Measurements from ENCODE around the gene FRMD4B.

Gene FRMD4B

GRCh38 chr3:69300296-69300695 is 85.6 kb downstream of the FRMD4B start:
- Histone ChIP-seq H3K27ac (no peak overlapping the region), H3K9me3 (no peaks in the 10 kb centered on the region), H3K4me3 (ENCODE audit: low read depth in 1 of 2, low read length in 1 of 2) (no peak overlapping the region), H3K36me3 (peaks cover 67% of the 10 kb centered on the region), H3K4me1 (ENCODE audit: control insufficient read depth in 1 of 2, insufficient read depth in 1 of 2, low read depth in 1 of 2, low read length in 1 of 2) (no peaks in the 10 kb centered on the region), H3K27me3 (no peaks in the 10 kb centered on the region)
- TF ChIP-seq CTCF (IDR thresholded peaks at IDR 0.05), result no peak

GRCh38 chr3:69299344-69299743 is 86.5 kb downstream of the FRMD4B start:
- Histone ChIP-seq H3K27me3 (no peaks in the 10 kb centered on the region), H3K27ac (no peak overlapping the region), H3K9me3 (no peaks in the 10 kb centered on the region), H3K36me3 (peaks cover 77% of the 10 kb centered on the region), H3K4me3 (ENCODE audit: low read depth in 1 of 2, low read length in 1 of 2) (no peak overlapping the region), H3K4me1 (ENCODE audit: control insufficient read depth in 1 of 2, insufficient read depth in 1 of 2, low read depth in 1 of 2, low read length in 1 of 2) (no peaks in the 10 kb centered on the region)
- no peak for TF ChIP-seq CTCF (IDR thresholded peaks at IDR 0.05)

GRCh38 chr3:69297501-69297900 is 88.4 kb downstream of the FRMD4B start:
- Histone ChIP-seq H3K27ac (no peak overlapping the region), H3K4me3 (ENCODE audit: low read depth in 1 of 2, low read length in 1 of 2) (no peak overlapping the region), H3K4me1 (ENCODE audit: control insufficient read depth in 1 of 2, insufficient read depth in 1 of 2, low read depth in 1 of 2, low read length in 1 of 2) (no peaks in the 10 kb centered on the region), H3K27me3 (no peaks in the 10 kb centered on the region), H3K36me3 (peaks cover 87% of the 10 kb centered on the region), H3K9me3 (no peaks in the 10 kb centered on the region)
- TF ChIP-seq CTCF (IDR thresholded peaks at IDR 0.05), result no peak

GRCh38 chr3:69296995-69297394 is 88.9 kb downstream of the FRMD4B start:
- Histone ChIP-seq H3K27me3 (no peaks in the 10 kb centered on the region), H3K4me1 (ENCODE audit: control insufficient read depth in 1 of 2, insufficient read depth in 1 of 2, low read depth in 1 of 2, low read length in 1 of 2) (no peaks in the 10 kb centered on the region), H3K27ac (no peak overlapping the region), H3K4me3 (ENCODE audit: low read depth in 1 of 2, low read length in 1 of 2) (no peak overlapping the region), H3K36me3 (peaks cover 85% of the 10 kb centered on the region), H3K9me3 (no peaks in the 10 kb centered on the region)
- TF ChIP-seq CTCF (IDR thresholded peaks at IDR 0.05), result no peak

GRCh38 chr3:69294014-69294766 is 91.7 kb downstream of the FRMD4B start:
- H3K36me3 ChIP-seq, result peaks cover 65% of the 10 kb centered on the region
- no peaks in the 10 kb centered on the region for H3K9me3 ChIP-seq
- no peaks in the 10 kb centered on the region for H3K4me1 ChIP-seq (ENCODE audit: control insufficient read depth in 1 of 2, insufficient read depth in 1 of 2, low read depth in 1 of 2, low read length in 1 of 2)
- TF ChIP-seq CTCF (IDR thresholded peaks at IDR 0.05), result no peak
- no peaks in the 10 kb centered on the region for H3K27me3 ChIP-seq
- no peak overlapping the region for H3K27ac ChIP-seq
- H3K4me3 ChIP-seq (ENCODE audit: low read depth in 1 of 2, low read length in 1 of 2), result no peak overlapping the region
